GM18507 (cell line): ENCODE results near the gene LMOD1.
"Not testable (repeated sequence)": the region's sequence is repeated elsewhere in the genome, so short reads cannot be mapped to it uniquely, and the experiment has no call there.

ENCODE experiments used
- DNase-seq: peaks from one replicate; pipeline ENCODE4 v3.0.0; 2011; ENCODE audit warnings: low read depth; ENCODE audit not compliant: insufficient read length; ENCODE audit errors: extremely low spot score
- FAIRE-seq: peaks from 2 replicates; lab custom pipeline; 2011; peaks lifted over from hg19 to GRCh38; lab: Jason Lieb, UNC

LMOD1 gene

DNA sequence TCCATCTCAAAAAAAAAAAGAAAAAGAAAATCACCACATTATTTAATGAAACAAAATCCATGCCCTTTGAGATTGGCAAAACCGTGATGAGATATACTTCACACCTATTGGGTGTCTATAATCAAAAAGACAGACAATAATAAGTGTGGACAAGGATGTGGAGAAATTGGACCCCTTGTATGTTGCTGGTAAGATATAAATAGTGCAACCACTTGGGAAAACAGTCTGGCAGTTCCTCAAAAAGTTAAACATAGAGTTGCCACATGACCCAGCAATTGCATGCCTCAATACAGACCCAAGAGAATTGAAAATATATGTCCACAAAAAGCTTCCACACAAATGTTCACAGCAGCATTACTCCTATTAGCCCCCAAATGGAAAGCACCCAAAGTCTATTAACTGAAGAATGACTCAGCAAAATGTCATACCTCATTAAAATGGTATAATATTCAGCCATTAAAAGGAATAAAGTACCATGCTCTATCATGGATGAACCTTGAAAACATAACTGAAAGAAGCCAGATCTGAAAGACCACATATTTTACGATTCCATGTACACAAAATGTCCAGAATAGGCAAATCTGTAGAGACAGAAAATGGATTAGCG, 24.3 kb downstream of the LMOD1 start:
- no peak for DNase-seq
- FAIRE-seq: no peak

DNA sequence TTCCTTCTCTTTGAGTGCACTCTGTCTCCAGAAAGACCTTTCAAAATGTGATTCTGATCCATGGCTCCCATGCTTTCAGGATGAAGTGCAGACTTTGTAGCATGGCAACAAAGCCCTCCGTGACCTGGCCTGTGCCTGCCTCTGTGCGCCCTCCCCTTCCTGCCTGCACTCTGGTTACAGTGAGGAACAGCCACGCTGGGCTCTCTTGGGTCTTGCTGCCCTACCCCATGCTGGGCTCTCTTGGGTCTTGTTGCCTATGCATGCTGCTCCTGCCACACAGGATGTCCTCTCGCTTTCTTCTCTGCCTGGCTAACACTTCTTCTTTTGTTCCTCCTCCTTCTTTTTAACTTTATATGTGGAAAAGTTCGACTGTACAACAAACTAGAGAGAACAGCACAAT, 28.0 kb downstream of the LMOD1 start:
- FAIRE-seq (no peak), DNase-seq (no peak)

DNA sequence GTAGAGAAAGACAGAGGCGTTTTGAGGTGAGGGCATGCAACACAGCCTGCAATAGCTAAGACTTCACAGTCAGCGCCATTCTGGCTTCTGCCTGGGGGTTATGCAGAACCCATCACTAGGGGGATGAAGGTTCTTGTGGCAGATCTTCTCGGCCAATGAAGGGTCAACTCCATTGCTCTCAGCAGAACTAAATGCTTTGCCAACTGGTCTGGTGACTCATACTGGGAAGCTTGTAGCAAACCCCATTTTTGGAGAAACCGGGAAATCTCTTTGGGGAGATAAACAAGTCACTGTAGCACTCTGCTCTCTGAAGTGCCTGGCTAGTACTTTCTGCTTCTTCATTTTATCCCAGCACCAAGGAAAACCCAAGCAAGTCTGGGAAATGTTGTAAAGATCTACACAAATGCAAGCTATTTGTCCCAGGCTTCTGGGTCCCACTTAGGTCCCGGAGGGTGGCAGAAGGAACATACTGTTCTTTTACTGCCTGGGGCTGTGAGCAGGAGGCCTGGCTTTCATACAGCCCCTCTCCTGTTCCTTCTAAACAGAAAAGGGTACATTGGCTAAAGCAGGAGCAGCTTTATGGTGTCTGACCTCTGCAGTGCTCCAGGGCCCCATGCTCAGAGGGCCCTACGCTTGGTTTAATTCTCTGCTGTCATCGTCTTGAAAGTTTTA, 28.9 kb downstream of the LMOD1 start:
- DNase-seq (no peak), FAIRE-seq (no peak)

DNA sequence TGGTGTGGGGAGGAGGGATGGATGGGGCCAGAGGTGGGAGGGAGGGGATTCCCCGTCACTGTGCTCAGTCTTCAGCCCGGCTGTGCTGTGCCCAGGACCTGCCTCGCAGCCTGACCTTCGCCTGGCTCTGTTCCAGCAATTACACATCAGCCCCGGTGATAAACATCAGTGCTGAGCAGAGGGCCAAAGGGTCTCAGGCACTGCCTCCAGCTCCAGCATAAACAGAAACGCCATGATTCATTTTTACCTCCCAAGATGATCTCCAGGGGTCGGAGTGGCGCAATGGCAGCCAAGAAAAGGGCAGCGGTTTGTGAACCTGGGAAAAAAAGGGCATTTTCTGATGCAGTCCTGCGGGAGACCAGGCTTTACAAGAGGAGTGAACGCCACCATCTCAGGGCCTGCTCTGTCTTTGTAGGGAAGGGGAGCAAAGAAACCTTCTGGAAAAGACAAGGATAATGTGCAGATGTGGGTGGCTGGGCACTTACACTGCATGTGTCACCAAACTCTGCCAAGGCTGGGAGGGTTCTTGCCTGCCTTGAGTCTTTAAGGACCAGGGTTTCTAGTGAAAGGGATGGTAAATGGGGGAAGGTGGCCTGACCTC, 29.6 kb downstream of the LMOD1 start:
- DNase-seq (no peak), FAIRE-seq (no peak)

DNA sequence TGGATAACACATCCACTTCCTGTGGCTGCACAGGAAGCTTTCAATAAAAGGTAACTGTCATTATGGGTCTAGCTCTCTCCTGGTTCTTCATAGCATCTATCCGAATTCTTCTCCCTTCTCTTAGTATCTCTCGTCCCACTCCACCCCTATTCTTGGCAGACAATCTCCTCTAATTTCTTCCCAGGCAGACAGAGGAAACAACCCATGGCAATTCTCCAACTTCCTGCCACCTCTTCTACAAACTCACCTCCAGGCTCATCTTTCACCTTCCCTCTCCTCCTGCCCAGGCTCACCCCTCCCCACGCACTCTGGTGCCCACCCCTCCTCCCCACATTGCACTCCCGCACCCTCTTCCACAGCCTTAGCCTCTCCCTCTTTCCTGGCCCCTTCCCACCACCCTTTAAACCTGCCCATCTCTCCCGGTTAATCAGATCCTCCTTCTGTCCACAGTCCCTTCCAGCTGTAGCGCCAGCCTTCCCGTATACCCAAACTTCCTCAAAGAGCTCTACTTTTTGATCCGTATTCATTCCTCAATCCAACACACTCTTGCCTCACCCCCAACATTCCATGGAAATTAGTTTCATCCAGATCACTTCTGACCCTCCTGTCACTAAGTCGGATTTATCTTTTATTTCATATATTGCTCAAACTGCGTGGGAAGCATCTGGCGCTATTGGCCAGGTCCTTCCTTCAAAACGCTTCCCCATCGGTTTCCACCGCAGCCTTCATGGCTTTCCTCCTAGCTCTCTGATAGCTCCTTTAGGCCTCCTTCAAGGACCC, 31.7 kb downstream of the LMOD1 start:
- DNase-seq (no peak), FAIRE-seq (no peak)

DNA sequence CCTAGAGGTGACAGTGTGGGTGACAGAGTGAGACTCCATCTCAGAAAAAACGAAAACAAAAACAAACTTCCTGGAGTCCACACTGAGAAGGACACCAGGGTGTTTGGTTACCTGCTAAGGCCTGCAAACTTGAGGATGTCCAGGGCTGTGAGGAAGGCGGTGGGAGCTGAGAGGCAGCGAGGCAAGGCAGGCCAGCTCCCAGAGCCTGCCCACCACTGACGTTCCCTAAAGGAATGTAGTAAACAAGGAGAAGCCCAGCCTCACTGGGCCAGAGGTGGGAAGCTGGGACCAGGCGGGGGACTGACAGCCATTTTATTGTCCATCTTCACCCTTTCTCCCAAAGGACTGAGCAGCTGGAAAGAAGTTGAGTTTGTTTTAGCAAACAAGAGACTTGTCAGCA, 33.5 kb downstream of the LMOD1 start:
- no peak for FAIRE-seq
- DNase-seq: no peak

DNA sequence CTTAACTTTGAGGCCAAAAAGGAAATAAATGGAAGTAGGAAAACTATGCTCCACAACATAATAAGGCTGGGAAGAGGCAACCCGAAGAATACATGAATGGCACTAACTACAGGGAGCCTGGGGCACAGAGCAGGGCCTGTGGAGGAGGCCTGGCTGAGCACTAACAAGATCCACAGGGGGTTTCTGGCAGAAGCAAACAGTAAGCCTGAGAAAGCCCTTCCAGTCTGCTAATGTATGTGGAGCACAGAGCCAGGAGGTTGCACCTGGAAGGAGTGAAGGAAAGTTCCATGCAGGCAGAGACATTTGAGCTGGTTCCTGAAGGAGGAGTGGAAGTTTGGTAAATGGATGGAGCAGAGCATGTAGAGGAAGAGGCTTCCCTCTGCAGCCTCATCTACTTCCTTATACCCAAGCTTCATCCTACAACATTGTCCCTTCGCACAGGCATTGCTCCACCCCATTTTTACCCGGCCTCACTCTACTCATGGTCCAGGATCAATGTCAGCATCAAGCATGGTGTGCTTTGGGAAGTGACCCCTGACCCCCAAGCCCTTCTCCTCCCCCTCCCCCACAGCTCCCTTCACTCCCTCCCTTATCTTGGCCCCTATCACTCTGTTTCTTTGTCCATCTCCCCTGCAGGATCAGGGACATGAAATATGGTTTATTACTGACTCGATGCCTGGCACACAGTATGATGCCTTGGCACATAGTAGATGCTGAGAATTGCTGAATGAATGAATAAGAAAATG, 34.3 kb downstream of the LMOD1 start:
- no peak for FAIRE-seq
- DNase-seq: no peak

DNA sequence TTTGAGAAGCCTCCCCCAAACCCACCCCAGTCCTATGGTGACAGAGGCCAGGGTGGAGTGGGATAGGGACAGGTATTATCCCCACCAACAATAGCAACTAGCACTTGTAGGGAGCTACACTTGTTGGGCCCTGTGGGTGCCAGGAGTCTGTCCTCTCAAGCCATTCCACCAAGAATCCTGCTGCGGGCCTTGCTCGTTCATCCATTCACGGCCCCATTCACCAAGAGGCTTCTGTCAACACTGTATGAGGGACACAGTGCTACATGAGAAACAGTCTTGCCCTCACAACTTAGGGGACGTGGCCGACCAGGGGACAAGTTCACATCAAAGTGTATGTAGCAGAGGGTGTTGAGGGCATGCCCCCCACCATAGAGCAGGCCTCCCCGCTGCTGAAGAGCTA, 38.7 kb downstream of the LMOD1 start:
- no peak for DNase-seq
- no peak for FAIRE-seq

DNA sequence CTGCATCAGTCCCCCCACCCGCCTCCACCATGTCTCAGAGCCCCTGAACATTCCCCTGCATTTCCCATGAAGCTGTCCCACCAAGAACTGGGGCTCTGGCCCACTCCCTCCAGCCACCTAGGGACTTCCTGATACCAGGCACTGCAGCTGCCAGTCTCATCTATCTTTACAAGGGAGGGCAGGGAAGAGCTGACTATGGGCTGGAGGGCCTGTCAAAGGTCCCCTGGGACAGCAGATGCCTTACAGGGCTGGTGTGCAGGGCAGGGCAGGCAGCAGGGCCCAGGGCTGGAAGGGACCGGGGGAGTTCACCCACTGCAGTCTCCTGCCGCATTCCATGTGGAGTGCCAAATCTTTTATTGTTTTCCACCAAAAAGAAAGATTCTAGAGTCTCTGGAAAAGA, 40.0 kb downstream of the LMOD1 start:
- DNase-seq: no peak
- no peak for FAIRE-seq

DNA sequence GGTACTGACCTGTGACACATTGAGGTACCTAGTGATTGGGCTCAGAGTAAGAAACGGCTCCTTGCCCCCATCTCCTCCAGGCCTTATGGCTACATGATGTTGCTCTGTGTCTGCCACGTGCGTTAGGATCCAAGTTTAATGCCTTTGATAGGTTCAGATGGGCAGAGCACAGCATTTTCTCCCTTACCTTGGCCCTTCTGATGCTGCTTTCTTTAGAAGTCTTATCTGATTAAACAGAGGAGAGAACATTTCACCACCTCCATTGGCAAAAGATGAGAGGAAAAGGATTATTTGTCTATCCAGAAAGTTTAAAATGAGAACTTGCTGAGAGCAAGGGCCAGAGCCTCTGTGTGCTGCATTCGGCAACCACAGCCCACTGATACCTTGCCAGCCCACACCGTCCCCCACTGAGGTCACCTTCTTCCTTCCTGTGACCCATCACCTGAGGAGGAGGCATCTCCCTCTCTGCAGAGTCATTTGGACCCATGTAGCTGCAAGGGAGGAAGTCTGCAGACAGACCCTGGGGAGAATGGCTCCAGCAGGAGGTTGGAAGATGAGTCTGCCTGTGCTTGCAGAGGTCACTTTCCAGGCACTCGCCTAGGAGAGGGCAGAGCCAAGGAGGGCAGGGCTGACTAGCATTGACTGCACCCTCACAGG, 41.0 kb downstream of the LMOD1 start:
- no peak for DNase-seq
- FAIRE-seq: no peak

DNA sequence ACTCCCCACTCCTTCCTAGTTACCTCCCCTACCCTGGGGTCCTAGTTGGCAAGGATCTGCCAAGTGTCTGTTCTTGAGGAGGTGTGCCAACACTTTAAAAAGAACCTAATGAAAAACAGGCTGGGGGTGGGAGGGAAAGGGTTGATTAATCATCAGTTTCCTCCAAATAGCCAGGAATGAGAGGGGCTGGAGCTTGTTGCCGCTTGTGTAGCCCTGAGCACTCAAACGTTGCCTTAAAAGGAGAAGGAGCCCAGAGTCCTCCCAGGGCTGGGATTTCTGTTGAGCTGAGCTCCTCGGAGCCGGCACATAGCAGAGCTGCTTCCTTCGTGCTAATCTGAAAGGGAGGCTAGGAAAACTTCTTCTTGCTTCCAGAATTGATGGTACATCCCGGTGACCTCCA, 41.8 kb downstream of the LMOD1 start:
- FAIRE-seq: no peak
- no peak for DNase-seq

DNA sequence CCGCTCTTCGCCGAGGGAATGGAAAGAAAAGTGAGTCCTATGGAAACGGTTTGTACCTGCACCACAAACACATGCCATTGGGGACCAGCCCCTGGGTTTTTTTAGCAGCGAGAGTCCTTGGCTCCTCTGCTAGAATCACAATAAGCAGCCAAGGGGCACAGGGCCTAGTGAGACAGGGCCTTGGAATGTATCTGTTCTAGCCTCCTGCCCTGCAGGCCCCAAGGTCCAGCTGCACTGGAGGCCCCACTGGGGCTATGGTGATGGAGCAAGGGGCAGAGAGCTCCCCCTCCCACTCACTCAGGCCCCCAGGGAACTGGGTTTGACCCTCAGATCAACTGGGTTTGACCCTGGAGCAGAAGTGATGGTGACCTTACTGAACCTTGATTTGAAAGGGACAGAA, 43.2 kb downstream of the LMOD1 start:
- no peak for DNase-seq
- no peak for FAIRE-seq

DNA sequence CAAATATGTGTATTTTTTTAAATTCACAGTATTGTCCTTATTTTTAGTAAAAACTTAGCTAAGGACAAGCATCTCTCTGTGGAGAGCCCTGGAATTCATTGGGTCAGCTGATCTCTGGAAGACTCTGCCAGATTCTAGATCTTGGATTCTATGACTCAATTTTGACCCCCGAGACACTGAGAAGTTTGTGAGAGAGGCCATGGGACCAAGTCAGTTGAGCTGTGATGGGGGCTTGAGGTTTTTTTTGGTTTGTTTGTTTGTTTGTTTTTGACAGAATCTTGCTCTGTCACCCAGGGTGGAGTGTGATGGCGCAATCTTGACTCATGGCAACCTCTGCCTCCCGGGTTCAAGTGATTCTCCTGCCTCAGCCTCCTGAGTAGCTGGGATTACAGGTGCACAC, 44.1 kb downstream of the LMOD1 start:
- FAIRE-seq (no peak), DNase-seq (no peak)

DNA sequence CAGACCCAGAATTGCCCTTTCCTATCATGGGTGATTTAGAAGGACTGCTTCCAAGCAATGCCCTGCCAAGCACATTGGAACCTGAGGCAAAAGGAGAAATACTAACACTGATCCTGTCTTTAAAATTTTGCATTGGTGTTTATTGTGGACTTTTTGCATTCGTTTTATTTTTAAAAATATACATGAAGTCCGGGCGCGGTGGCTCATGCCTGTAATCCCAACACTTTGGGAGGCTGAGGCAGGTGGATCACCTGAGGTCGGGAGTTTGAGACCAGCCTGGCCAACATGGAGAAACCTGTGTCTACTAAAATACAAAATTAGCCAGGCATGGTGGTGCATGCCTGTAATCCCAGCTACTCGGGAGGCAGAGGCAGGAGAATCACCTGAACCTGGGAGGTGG, 45.3 kb downstream of the LMOD1 start:
- FAIRE-seq, DNase-seq: not testable (repeated sequence)

DNA sequence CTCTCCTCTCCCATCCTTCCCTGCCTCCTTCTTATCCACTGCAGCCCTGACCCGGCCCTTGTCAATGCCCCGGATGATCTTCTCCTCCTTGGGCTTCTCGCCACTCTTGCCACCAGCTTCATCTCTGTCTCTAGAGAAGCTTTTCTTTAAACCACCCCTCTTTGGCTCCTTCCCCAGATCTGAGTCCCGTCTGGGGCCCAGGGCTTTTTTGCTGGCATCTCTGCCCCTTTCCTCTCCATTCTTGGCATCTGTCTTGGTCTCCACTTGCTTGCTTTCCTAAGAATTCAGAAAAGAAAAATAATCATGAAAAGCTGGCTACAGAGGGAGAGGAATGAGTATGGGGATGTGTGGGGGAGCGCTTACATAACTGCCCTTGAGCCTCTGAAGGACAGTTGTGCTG, 45.9 kb downstream of the LMOD1 start:
- DNase-seq: no peak
- no peak for FAIRE-seq

DNA sequence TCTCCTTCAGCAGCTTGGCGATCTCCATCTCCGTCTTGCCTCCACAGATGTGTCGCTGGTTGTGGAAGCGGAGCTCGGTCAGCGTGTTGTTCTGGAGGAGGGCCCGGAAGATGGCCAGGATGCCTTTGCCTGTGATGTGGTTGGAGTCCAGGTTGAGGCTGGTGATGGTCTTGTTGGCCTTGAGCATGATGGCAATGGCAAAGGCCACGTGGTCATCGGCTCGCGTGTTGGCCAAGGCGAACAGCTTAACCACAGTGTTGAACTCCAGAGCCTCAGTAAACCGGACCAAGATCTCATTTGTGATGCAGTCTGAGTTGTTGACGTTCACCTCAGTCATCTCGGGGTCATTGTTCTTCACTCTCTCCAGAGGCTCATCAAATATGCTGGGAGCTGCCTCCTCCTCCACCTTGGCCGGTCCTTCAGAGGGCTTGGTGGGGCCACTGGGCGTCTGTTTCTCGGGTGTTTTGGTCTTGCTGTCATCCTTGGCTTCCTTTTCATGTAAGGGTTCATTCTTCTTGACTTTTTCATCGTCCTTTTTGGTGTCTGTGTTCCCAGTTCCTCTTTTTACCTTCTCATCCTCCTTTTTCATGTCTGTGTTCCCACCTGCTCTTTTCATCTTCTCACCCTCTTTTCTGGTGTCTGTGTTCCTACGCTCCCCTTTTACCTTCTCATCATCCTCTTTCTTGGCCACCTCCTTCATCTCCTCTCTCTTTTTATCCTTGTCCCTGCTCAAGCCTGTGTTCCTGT, 46.5 kb downstream of the LMOD1 start:
- FAIRE-seq: no peak
- DNase-seq: no peak

DNA sequence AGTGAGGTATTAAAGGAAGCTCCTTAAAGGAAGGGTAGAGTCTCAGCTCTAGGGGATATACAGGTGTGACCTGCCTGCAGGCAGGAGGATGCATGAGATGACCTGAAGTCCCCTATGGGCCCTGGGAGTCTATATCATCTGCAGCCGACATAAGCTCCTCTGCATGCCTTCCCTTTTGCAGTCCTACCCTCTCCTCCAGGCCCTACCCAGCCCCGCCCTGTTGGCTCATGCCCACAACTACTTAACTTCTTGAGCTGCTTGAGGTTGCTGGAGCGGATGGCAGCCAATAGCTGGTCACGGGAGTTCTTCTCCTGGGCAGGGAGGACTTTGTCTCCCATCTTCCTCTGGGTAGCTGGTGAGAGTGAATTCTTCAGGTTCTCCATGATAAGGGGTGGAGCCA, 47.4 kb downstream of the LMOD1 start:
- DNase-seq: no peak
- FAIRE-seq: no peak

DNA sequence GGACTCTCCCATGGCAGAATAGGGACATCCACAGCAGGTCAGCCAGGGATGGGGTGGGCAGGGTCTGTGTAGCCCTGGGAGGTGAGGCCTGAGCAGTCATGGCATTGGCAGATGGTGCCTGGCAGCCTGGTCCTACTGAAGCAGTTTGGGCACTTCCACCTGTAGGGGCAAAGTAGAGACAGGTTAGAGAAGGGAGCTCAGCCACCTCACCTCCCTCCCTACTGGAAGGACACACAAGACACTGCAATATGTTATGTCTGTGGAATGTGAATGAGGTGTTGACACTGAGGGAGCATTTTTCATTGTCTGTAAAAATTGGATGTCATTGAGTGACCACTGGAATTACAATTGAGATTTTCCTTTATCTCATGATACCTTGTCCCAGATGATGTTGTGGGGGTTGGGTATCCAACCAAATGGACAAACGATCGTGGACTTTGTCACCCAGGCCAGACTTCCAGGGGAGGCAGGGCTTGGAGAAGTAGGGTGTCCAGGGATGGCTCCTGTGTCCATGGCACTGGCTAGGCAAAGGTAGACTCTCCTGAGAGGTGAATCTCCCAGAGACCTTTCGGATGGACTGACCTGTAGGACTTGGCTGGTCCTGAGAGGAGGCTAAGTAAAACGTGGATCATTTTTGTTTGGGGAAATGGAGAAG, 48.0 kb downstream of the LMOD1 start:
- no peak for FAIRE-seq

More for the DNA sequence above, 48.0 kb downstream of the LMOD1 start:
- DNase-seq: no peak
